Body of pancreas (tissue), 4 donors: ENCODE results near the gene UBE4B. TPM values are rescaled to one million over a fixed set of nuclear protein-coding genes. Genes with fewer than 3 reads are reported as not detected.

Experiments used
- ATAC-seq: fragments of 150-250 bp; one replicate; pipeline ENCODE4 v1.9.1; 2016
- DNase-seq, 4 donors: peaks; one replicate each; pipeline ENCODE4 v3.0.0-alpha.2; 2019
- H3K27ac ChIP-seq, 4 donors: fragments of 200-600 bp; sonication (generic); 1 replicate in 3 of 4; 2 replicates in 1 of 4; pipeline versions ENCODE4 v1.5.1 to v1.6.1; 2016 to 2019; ENCODE audit warnings: mild to moderate bottlenecking in 1 of 4, mixed read lengths in 1 of 4, moderate library complexity in 1 of 4
- H3K27me3 ChIP-seq, 2 donors: fragments of 200-600 bp; sonication (generic); one replicate each; pipeline ENCODE4 v1.6.0; 2016; ENCODE audit warnings: mild to moderate bottlenecking in 1 of 2
- H3K36me3 ChIP-seq, 2 donors: fragments of 200-600 bp; sonication (generic); replicated peaks in 1 of 2; 2 replicates each; pipeline ENCODE4 v1.5.1; 2016; ENCODE audit warnings: low read depth in 2 of 2; ENCODE audit not compliant: insufficient read depth in 1 of 2
- H3K4me1 ChIP-seq: fragments of 200-600 bp; sonication (generic); one replicate; pipeline ENCODE4 v1.6.0; 2016
- H3K4me3 ChIP-seq, 2 donors: fragments of 200-600 bp; sonication (generic); 1 replicate in 1 of 2; 2 replicates in 1 of 2; pipeline ENCODE4 v1.5.1; 2016 to 2019
- H3K9me3 ChIP-seq, 3 donors: fragments of 200-600 bp; sonication (generic); 1 replicate in 2 of 3; 2 replicates in 1 of 3; pipeline ENCODE4 v1.5.1; 2016
- POLR2A ChIP-seq, 3 donors: fragments of 450-650 bp; IDR thresholded peaks; one replicate each; pipeline ENCODE4 v1.6.1; 2016; ENCODE audit warnings: antibody characterized with exemption in 3 of 3, mild to moderate bottlenecking in 2 of 3
- WGBS, 2 donors: methylation state at CpG; one replicate each; pipeline ENCODE4 v1.1.5; 2017; 5-methylcytosine and 5-hydroxymethylcytosine counted together
- intact Hi-C: fragments of 100-400 bp; cut with DNase I; formaldehyde crosslinking; loops from one replicate; pipeline ENCODE4 v1.15.1; 2023
- total RNA-seq, 2 donors: library from RNA; depleted of rRNA; stranded (reverse); fragments of >200 nt; gene quantifications; one replicate each; pipeline ENCODE4 v1.1.0, GENCODE V29; 2016
- TF ChIP-seq, protein P1 (sequence below), 7 experiments: fragments of 450-650 bp in 4 of 7; fragments of 200-600 bp in 3 of 7; sonication (generic) in 3 of 7; IDR thresholded peaks; one replicate each; pipeline ENCODE4 v1.5.1; 2016 to 2019; ENCODE audit warnings: antibody characterized with exemption in 7 of 7

Gene UBE4B
- total RNA-seq, 2 donors from 2014 or later, result 43.8 to 57.0 TPM

DNA sequence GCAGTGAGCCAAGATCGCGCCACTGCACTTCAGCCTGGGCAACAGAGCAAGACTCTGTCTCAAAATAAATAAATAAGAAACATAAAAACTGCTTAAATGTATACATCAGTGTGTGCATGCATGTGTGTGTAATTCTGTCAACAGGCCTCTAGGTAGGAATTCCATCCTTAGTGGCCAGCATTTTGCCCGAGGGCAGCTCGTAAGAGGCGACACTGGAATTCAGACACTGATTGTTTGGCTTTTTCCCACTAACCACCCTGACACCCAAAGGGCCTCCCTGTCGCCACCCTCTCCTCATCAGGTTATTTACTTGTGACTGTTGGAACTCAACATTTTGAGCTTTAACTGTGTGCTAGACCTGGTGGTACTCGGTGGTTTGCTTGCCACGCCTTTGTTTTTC, 113.6 kb downstream of the UBE4B start:
- 95% methylated on average over 8 of the region's 8 CpGs for WGBS, 2 donors
- H3K27me3 ChIP-seq, result no peaks in the 10 kb centered on the region
- H3K9me3 ChIP-seq, result no peaks in the 10 kb centered on the region
- H3K36me3 ChIP-seq, result peaks cover 6 to 10% of the 10 kb centered on the region in 2 donors
- H3K4me3 ChIP-seq, result no peak overlapping the region
- TF ChIP-seq, protein P1, sequence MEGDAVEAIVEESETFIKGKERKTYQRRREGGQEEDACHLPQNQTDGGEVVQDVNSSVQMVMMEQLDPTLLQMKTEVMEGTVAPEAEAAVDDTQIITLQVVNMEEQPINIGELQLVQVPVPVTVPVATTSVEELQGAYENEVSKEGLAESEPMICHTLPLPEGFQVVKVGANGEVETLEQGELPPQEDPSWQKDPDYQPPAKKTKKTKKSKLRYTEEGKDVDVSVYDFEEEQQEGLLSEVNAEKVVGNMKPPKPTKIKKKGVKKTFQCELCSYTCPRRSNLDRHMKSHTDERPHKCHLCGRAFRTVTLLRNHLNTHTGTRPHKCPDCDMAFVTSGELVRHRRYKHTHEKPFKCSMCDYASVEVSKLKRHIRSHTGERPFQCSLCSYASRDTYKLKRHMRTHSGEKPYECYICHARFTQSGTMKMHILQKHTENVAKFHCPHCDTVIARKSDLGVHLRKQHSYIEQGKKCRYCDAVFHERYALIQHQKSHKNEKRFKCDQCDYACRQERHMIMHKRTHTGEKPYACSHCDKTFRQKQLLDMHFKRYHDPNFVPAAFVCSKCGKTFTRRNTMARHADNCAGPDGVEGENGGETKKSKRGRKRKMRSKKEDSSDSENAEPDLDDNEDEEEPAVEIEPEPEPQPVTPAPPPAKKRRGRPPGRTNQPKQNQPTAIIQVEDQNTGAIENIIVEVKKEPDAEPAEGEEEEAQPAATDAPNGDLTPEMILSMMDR (IDR thresholded peaks at IDR 0.05), result no peak
- no peak for TF ChIP-seq POLR2A (IDR thresholded peaks at IDR 0.05)
- no peak for DNase-seq
- H3K27ac ChIP-seq, result no peak overlapping the region
- H3K4me1 ChIP-seq, result no peaks in the 10 kb centered on the region
- intact Hi-C loops, result no loop called here
- no peak for ATAC-seq

DNA sequence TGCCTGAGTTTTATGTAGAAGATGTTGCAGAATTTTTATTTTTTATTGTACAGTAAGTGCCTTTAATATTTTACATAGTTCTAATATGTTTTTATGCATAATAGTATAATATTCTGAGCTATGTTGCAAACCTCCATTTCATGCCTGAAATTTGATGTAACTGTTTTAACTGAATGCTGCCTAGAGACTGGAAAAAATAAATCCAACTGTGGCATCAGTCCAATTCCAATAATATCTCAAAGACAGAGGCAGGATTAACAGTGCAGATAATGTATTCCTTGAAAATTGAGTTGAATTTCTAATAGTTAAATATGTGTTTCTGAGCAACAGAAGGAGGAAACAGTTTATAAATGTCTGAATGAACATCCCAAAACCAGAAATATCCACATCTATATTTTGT, 116.5 kb downstream of the UBE4B start:
- intact Hi-C loops, result no loop called here
- DNase-seq (no peak), ATAC-seq (no peak)
- no peak overlapping the region for H3K4me3 ChIP-seq
- H3K4me1 ChIP-seq, result no peaks in the 10 kb centered on the region
- TF ChIP-seq, protein P1 (IDR thresholded peaks at IDR 0.05), result no peak
- TF ChIP-seq POLR2A (IDR thresholded peaks at IDR 0.05), result no peak
- no peaks in the 10 kb centered on the region for H3K27me3 ChIP-seq
- no peaks in the 10 kb centered on the region for H3K9me3 ChIP-seq
- no peak overlapping the region for H3K27ac ChIP-seq
- peaks cover 6 to 10% of the 10 kb centered on the region in 2 donors for H3K36me3 ChIP-seq

DNA sequence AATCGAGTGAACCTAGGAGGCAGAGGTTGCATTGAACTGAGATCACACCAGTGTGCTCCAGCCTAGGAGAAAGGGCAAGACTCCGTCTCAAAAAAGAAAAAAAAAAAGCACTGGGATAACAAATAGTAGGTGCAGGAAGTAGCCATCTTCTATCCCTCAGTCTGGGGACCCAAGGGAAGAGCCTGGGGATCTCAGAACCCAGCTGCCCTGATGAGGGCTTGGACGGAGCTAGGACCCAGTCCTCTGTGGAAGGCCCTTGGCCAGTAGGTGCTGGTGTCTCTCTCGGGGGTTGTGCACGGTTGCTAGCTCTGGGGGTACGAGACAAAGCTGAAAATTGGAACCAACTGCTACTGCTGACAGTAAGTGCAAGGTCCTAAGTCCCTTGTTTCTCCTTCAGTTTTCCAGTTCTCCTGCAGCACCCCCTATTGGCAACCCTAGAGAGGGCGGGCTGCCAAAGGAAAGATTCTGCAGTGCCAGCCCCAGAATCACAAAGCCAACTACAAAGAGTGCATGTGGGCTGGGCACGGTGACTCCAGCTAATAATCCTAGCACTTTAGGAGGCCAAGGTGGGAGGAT, 120.0 kb downstream of the UBE4B start:
- intact Hi-C loops, result no loop called here
- Histone ChIP-seq H3K27me3 (no peaks in the 10 kb centered on the region), H3K4me1 (no peaks in the 10 kb centered on the region), H3K4me3 (no peak overlapping the region), H3K27ac (no peak overlapping the region), H3K36me3 (peaks cover 0 to 4% of the 10 kb centered on the region in 2 donors), H3K9me3 (no peaks in the 10 kb centered on the region)
- DNase-seq, result peak; percentile 35 to 61 (median 49)
- ATAC-seq, result peak; percentile 63
- TF ChIP-seq POLR2A (IDR thresholded peaks at IDR 0.05), result no peak
- TF ChIP-seq, protein P1 (IDR thresholded peaks at IDR 0.05), result peak in 6 of 7 experiments; percentile 36 to 48 (median 44)
- 76 to 84% methylated on average over 8 of the region's 8 CpGs for WGBS, 2 donors

DNA sequence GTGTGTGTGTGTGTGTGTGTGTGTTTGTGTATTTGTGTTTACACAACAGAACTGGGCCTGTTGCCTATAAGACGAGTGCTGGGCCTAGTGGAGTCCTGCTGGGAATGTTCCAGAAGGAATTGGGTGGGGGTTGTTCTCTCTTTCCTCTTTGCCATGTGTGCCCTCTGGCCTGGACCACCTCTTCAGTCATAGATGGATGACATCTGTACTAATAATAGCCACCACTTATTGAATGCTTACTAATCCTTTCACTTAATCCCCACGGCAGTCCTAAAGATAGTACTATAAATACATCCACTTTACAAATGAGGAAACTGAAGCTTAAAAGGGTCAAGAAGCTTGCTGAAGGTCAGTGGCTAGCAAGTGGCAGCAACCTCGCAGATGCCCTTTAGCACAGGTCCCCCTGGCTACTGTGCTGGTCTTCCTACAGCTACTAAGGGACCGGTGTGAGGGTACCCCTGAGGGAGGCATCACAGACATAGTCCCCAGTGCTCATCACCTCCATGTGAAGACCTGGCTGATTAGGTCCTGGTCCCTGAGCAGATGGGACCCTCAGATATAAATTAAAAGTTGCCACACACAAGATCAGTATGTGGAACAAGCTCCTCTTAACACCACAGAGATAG, 122.4 kb downstream of the UBE4B start:
- 57 to 61% methylated on average over 3 to 4 of the region's 4 CpGs for WGBS, 2 donors
- no peak for ATAC-seq

More for the DNA sequence above, 122.4 kb downstream of the UBE4B start:
- H3K4me3 ChIP-seq, result no peak overlapping the region
- intact Hi-C loops, result no loop called here
- H3K4me1 ChIP-seq, result peaks cover 10% of the 10 kb centered on the region
- H3K27me3 ChIP-seq, result no peaks in the 10 kb centered on the region
- DNase-seq, result no peak
- H3K27ac ChIP-seq, result no peak overlapping the region
- no peaks in the 10 kb centered on the region for H3K36me3 ChIP-seq
- TF ChIP-seq POLR2A (IDR thresholded peaks at IDR 0.05), result no peak
- TF ChIP-seq, protein P1 (IDR thresholded peaks at IDR 0.05), result no peak
- no peaks in the 10 kb centered on the region for H3K9me3 ChIP-seq
